ENCODE data around the gene XPOT. TPM values are rescaled to one million over a fixed set of nuclear protein-coding genes. Genes with fewer than 3 reads are reported as not detected.

XPOT gene
- total RNA-seq, 2 experiments from 2014 or later, result 193 to 194 TPM

DNA sequence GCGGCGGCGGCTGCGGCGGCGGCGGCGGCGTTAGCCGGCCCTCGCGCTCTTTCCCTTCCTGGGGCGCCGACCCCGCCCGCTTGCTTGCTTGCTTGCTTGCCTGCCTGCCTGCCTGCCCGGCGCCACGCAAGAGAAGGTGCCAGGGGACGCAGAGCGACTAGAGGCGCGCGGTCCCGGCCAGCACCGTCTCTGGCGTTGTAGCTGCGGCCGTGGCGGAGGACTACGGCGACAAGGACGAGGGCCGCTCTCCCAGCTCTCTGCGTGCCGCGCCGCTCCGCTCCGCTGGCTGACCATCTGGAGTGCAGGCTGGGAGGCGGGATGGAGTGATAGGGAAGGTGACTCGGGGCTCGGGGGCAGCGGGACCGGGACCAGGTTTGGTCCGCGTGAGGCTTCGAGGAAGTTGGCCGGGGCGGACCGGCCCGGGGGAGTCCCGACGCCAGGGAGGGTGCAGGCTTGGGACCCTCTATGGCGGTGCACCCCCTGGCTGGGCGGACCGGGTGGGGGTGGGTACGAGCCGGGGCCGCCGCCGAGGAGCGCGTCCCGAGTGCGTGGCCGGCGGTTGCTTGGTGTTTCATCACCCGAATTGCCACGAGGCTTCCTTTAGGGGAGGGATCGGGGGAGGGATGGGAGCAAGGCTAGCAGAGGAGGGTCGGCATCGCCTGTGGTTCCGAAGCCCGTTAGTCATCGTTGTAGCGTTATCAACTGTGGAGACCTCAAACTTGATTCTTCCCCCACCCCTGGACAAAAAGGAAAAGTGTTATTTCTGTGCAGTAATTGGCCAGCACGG, 471 bp downstream of the XPOT start:
- Mint-ChIP-seq H3K36me3 (peaks cover 23% of the 10 kb centered on the region), H3K4me3 (peak overlapping the region; percentile 96), H3K9me3 (no peaks in the 10 kb centered on the region), H3K27ac (peak overlapping the region; percentile 99), H3K27me3 (no peaks in the 10 kb centered on the region), H3K4me1 (peaks cover 26% of the 10 kb centered on the region)
- peak; percentile 79 for DNase-seq

DNA sequence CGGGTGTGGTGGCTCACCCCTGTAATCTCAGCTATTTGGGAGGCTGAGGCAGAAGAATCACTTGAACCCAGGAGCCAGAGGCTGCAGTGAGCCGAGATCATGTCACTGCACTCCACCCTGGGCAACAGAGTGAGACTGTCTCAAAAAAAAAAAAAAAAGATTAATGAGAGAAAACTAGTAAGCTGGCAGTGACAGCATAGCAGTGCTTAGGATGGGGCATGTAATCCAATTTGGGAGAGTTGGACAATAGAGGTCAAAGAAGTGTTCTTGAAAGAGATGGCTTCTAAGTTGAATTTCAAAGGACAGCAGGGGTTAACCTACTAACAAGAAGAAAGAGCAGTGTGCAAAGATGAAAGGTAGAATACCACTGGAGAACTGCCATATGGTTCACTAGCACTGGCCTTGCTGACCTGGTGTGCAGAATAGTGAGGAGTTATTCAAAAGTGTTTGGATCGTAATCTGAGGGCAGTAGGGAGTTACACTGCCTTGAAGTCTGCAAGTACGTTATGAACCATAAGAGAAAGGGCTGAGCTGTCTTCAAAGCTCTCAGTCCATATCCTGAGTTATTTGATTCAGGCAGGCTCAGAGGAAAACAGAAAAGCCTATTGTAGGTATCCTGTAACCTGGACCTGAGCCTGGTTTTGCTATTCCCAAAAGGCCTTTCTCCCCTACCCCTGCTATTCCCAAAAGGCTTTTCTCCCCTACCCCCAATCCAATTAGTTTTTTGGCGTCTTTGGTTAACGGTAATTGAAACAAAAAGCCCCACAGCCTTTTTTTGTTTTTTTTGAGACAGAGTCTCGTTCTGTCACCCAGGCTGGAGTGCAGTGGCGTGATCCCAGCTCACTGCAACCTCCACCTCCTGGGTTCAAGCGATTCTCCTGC, 3.4 kb downstream of the XPOT start:
- Mint-ChIP-seq H3K4me1 (peaks cover 30% of the 10 kb centered on the region), H3K36me3 (peaks cover 33% of the 10 kb centered on the region), H3K27ac (no peak overlapping the region), H3K9me3 (no peaks in the 10 kb centered on the region), H3K27me3 (no peaks in the 10 kb centered on the region), H3K4me3 (no peak overlapping the region)
- no peak for DNase-seq

DNA sequence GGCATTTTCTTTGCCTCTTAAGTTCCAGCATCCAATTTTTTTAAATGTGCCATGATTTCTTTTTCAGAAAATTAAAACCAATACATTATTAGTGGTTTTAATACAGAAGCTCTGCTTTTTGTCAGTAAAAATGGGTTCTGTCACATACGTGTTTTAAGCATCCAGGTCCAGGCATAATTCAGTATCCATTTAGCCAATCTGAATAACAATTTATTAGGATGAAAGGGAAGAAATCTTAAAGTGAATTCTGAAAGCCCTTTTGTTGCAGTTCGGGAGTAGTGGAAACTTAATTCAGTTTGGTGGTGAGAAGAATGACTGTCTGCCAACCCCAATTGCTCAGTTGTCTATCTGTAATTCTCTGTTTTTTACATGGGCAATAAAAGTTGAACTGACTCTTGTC, 7.2 kb downstream of the XPOT start:
- Mint-ChIP-seq H3K27me3 (no peaks in the 10 kb centered on the region), H3K4me3 (no peak overlapping the region), H3K27ac (no peak overlapping the region), H3K36me3 (peaks cover 28% of the 10 kb centered on the region), H3K9me3 (no peaks in the 10 kb centered on the region), H3K4me1 (peaks cover 23% of the 10 kb centered on the region)
- DNase-seq, result no peak

DNA sequence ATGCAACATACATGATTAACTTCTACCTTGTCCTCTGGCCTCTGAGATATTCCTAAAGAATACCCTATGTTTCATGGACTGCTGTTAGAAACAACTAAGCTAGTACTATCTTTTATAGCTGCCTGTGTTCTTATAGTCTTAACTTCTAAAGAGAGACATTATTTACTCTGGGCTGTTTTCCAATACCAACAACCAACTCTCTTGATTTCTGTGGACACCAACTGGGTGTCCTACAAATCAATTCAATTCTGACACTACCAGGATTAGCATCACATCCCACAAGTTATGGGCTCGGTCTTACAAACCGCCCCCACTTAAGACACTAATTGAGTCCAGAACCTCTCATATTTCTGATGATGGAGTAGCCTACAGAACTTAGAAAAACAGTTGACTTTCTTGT, 8.3 kb downstream of the XPOT start:
- no peak overlapping the region for H3K27ac Mint-ChIP-seq
- H3K36me3 Mint-ChIP-seq, result peaks cover 27% of the 10 kb centered on the region
- no peak overlapping the region for H3K4me3 Mint-ChIP-seq
- peaks cover 16% of the 10 kb centered on the region for H3K4me1 Mint-ChIP-seq
- no peak for DNase-seq
- no peaks in the 10 kb centered on the region for H3K27me3 Mint-ChIP-seq
- H3K9me3 Mint-ChIP-seq, result no peaks in the 10 kb centered on the region

DNA sequence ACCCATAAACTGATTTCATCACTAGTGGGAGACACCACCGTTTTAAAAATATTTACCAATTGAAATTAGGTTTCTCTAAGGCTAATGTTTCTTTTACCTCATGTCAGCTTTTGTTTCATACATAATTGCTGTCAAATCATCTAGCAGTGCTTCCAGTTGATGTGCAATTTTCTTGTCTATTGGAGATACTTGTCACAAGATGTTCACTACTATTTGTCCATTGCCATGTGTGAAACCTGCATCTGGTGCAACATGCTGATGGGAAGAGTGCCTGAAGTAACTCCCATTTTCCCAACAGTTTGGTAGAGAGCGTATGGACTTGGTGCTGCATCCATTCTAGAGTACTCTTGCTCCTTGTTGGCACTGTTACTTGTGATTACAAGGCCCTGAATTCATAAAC, 9.7 kb downstream of the XPOT start:
- peaks cover 22% of the 10 kb centered on the region for H3K4me1 Mint-ChIP-seq
- no peak for DNase-seq
- H3K36me3 Mint-ChIP-seq, result peaks cover 36% of the 10 kb centered on the region
- no peak overlapping the region for H3K27ac Mint-ChIP-seq
- no peaks in the 10 kb centered on the region for H3K27me3 Mint-ChIP-seq
- H3K4me3 Mint-ChIP-seq, result no peak overlapping the region
- no peaks in the 10 kb centered on the region for H3K9me3 Mint-ChIP-seq

DNA sequence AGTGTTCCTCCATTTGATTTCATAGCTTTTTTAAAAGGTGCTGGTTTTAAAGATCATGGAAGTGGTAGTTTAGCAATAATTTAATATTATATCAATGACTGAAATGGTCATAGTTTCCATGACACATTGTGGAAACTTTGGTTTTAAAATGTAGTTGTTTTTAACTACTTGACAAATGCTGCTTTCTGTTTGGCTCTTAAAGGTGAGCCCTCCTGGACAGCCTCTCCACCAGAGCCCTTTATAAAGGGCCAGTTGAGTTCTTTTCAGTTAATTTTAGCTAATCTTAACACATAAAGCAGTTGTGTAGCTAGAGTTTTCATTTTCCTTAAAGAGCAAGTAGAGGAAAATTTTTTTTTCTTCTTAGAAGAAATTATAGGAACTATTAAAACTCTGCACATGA, 14.0 kb downstream of the XPOT start:
- no peak for DNase-seq
- Mint-ChIP-seq H3K4me1 (peaks cover 17% of the 10 kb centered on the region), H3K36me3 (peaks cover 41% of the 10 kb centered on the region), H3K4me3 (no peak overlapping the region), H3K9me3 (no peaks in the 10 kb centered on the region), H3K27me3 (no peaks in the 10 kb centered on the region), H3K27ac (peak overlapping the region; percentile 83)

DNA sequence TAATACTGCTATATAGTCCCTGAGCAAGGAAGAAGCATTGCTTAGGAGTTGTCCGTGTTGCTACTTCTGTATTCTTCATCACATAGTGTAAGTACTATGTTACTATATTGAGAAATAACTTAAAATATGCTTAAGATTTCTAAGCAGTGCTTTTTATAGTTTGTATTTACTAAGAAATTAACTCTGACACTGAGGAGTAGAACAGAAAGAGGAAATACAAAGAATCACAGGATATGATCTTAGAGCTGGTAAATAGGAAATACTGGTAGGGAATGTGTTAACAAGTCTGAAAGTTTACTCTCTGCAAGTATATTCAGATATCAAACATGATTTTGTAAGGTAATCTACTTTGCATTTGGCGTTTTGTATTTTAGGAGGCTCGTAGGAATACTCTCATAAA, 15.5 kb downstream of the XPOT start:
- no peak for DNase-seq
- H3K27ac Mint-ChIP-seq, result peak overlapping the region; percentile 42
- H3K9me3 Mint-ChIP-seq, result no peaks in the 10 kb centered on the region
- H3K4me1 Mint-ChIP-seq, result peaks cover 17% of the 10 kb centered on the region
- no peak overlapping the region for H3K4me3 Mint-ChIP-seq
- H3K36me3 Mint-ChIP-seq, result peaks cover 51% of the 10 kb centered on the region
- H3K27me3 Mint-ChIP-seq, result no peaks in the 10 kb centered on the region

DNA sequence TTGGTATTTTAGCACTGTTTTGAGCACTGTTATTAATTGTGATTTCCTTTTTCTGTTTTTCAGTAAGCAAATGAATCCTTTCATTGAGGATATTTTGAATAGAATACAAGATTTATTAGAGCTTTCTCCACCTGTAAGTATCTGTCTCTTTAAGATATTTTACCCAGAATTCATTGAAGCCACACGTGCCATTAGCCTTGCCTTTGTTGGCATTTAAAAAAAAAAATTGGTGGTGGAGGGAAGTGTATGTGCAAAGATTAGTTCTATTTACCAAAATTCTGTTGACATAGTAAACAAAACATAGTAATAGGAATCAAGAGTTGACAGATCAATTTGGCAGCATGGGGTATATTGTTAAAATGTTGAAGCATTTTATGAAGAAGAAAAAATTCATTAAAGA, 23.8 kb downstream of the XPOT start:
- Mint-ChIP-seq H3K27me3 (no peaks in the 10 kb centered on the region), H3K27ac (no peak overlapping the region), H3K36me3 (peaks cover 53% of the 10 kb centered on the region), H3K9me3 (no peaks in the 10 kb centered on the region), H3K4me1 (peaks cover 2% of the 10 kb centered on the region), H3K4me3 (no peak overlapping the region)
- DNase-seq, result no peak

DNA sequence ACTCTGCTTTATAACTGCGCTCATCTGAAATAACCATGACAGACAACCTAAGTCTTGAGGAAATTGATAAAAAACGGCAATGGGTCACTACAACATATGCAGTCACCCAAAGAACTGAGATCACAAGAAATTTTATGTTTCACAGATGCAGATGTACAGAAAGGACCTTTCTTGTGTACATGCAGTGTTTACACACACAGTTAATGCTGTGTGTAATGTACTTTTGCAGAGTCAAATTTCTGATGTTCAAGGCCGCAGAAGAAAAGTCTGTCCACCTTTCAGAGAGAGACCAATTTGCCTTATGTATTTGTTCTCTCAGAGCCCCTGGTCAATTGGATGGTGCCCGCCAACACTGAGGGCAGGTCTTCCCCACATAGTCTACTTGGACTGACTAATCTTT, 24.8 kb downstream of the XPOT start:
- Mint-ChIP-seq H3K4me1 (peaks cover 2% of the 10 kb centered on the region), H3K4me3 (no peak overlapping the region), H3K27me3 (no peaks in the 10 kb centered on the region), H3K9me3 (no peaks in the 10 kb centered on the region), H3K36me3 (peaks cover 50% of the 10 kb centered on the region), H3K27ac (no peak overlapping the region)
- no peak for DNase-seq

DNA sequence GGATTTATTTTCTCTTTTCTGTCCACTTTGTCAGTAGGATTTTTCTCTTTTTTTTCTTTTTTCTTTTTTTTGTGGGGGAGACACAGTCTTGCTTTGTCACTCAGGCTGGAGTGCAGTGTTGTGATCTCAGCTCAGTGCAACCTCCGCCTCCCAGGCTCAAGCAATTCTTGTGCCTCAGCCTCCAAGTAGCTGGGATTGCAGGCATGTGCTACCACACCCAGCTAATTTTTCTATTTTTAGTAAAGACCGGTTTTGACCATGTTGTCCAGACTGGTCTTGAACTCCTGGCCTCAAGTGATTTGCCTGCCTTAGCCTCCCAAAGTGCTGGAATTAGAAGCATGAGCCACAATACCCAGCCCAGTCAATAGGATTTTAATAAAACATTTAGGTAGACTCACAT, 26.7 kb downstream of the XPOT start:
- H3K27ac Mint-ChIP-seq, result no peak overlapping the region
- peaks cover 42% of the 10 kb centered on the region for H3K36me3 Mint-ChIP-seq
- no peaks in the 10 kb centered on the region for H3K27me3 Mint-ChIP-seq
- H3K4me3 Mint-ChIP-seq, result no peak overlapping the region
- no peaks in the 10 kb centered on the region for H3K9me3 Mint-ChIP-seq
- no peak for DNase-seq
- H3K4me1 Mint-ChIP-seq, result peaks cover 2% of the 10 kb centered on the region

DNA sequence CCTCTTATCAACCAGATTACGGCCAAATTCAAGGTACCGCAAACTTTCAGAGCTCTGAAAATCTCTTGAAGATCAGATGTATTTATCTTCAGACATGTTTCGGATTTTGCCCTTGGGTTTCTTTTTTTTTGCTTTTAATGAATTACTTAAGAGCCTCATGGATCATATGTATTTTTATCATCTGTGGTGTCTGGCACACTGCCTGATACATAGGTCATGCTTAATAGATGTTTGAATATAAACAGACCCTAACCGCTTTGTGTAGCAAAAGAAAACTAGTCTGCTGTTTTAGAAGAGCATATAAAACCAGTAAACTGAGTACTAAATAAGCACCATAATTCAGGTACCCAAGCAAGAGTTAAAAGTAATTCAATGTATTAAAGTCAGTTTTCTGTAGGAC, 27.6 kb downstream of the XPOT start:
- Mint-ChIP-seq H3K27me3 (no peaks in the 10 kb centered on the region), H3K36me3 (peaks cover 42% of the 10 kb centered on the region), H3K4me1 (peaks cover 2% of the 10 kb centered on the region), H3K4me3 (no peak overlapping the region), H3K9me3 (no peaks in the 10 kb centered on the region), H3K27ac (no peak overlapping the region)
- DNase-seq, result no peak

DNA sequence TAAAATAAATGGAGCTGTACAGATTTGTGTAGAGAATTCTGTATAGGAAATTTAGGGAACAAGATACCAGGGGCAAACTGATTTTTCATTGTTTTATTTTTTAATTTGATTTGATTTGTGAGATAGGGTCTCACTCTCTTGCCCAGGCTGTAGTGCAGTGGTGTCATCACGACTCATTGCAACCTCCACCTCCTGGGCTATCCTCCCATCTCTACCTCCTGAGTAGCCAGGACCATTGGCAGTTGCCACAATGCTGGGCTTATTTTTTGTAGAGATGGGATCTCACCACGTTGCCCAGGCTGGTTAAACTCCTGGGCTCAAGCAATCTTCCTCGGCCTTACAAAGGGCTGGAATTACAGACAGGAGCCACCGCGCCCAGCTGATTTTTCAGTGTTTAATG, 29.7 kb downstream of the XPOT start:
- H3K27me3 Mint-ChIP-seq, result no peaks in the 10 kb centered on the region
- no peaks in the 10 kb centered on the region for H3K9me3 Mint-ChIP-seq
- no peak overlapping the region for H3K4me3 Mint-ChIP-seq
- H3K4me1 Mint-ChIP-seq, result no peaks in the 10 kb centered on the region
- no peak for DNase-seq
- H3K36me3 Mint-ChIP-seq, result peaks cover 47% of the 10 kb centered on the region
- H3K27ac Mint-ChIP-seq, result no peak overlapping the region

DNA sequence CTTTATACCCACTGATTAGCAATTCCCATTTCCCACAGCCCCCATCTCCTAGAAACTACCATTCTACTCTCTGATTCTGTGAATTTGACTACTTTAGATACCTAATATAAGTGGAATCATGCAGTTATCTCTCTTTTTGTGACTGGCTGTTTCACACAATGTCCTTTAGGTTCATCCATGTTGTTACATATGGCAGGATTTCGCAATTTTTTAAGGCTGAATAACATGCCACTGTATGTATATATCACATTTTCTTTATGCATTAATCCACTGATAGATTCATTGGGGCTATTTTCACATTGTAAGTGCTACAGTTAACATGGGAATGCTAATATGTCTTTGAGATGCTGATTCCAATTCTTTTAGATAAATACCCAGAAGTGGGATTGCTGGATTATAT, 35.9 kb downstream of the XPOT start:
- Mint-ChIP-seq H3K4me3 (no peak overlapping the region), H3K36me3 (peaks cover 47% of the 10 kb centered on the region), H3K9me3 (no peaks in the 10 kb centered on the region), H3K4me1 (peaks cover 7% of the 10 kb centered on the region), H3K27ac (no peak overlapping the region), H3K27me3 (no peaks in the 10 kb centered on the region)
- DNase-seq, result no peak

DNA sequence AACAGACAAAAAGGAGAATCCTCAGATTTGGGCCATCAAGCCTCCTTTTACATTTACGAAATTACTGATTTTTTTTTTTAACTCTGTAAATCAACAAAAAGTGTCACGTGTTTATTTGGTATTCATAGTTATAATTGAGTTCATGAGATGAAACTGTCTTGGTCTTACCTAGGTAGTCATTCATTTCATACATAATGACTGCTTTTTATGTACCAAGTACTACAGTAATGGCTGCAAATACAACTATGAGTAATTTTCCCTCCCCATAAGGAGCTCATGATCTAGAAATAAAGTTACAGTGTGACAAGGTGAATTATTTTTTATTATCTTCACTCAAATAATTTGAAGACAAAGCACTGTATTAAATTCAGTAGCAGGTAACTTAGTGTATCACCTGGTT, 41.3 kb downstream of the XPOT start:
- Mint-ChIP-seq H3K4me3 (no peak overlapping the region), H3K4me1 (peaks cover 19% of the 10 kb centered on the region), H3K27ac (no peak overlapping the region), H3K9me3 (no peaks in the 10 kb centered on the region), H3K36me3 (peaks cover 36% of the 10 kb centered on the region), H3K27me3 (no peaks in the 10 kb centered on the region)
- no peak for DNase-seq

DNA sequence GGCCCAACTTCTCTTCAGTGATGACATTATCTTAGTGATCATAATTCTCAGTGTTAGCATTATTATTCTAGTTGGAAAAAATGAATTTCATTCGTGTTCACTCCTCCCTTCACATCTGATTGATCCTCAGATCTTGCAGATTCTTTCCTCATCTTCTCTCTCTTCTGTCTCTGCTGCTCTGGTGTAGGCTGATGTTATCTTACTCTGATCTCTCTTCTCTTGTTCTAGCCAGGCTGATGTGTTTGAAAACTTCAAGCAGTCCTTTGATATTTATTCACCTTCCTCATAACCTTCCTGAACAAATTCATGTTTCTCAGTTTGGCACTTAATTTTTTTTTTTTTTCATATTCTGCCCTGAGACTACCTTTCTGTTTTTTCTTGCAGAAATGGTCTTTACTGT, 42.1 kb downstream of the XPOT start:
- Mint-ChIP-seq H3K27ac (peak overlapping the region; percentile 4), H3K4me3 (no peak overlapping the region), H3K36me3 (peaks cover 35% of the 10 kb centered on the region), H3K27me3 (no peaks in the 10 kb centered on the region), H3K4me1 (peaks cover 27% of the 10 kb centered on the region), H3K9me3 (no peaks in the 10 kb centered on the region)
- DNase-seq, result no peak
